ENCODE data around the gene BUB3. TPM values are rescaled to one million over a fixed set of nuclear protein-coding genes. Genes with fewer than 3 reads are reported as not detected.

The BUB3 gene
- total and polyA plus RNA-seq, 2 of the 13 experiments (the other 11 are each of a cell fraction or from before 2014, with no cell fraction given): 174 to 188 TPM

- Histone ChIP-seq H3K9me3 (ENCODE audit: low read length) (no peaks in the 10 kb centered on the region), H3K9ac (ENCODE audit: insufficient read depth, low read depth, low read length) (no peak overlapping the region), H3K4me1 (ENCODE audit: insufficient read depth, low read length) (peaks cover 16% of the 10 kb centered on the region), H3K27me3 (ENCODE audit: control insufficient read depth in 1 of 2, insufficient read depth in 2 of 2, low read length in 2 of 2) (peaks cover 0 to 1% of the 10 kb centered on the region in 2 experiments; a peak in 3 of 5 replicates), H3K79me2 (ENCODE audit: insufficient read depth, low read length) (no peaks in the 10 kb centered on the region), H3K4me2 (ENCODE audit: low read depth, low read length) (peak overlapping the region; percentile 16; the same call in 1 of the 2 replicates), H4K20me1 (ENCODE audit: insufficient read depth, low read length) (no peaks in the 10 kb centered on the region), H3K27ac (ENCODE audit: extremely low read length, insufficient read depth, low read length) (no peak overlapping the region), H2AFZ (ENCODE audit: low read length) (no peak overlapping the region), H3K4me3 (replicated peaks in 1 of 3; ENCODE audit: insufficient read depth in 1 of 3, low read depth in 2 of 3, low read length in 3 of 3) (peak overlapping the region in 1 of 3 experiments; percentile 10; a peak in 1 of 6 replicates), H3K36me3 (replicated peaks in 1 of 2; ENCODE audit: control insufficient read depth in 1 of 2, insufficient read depth in 2 of 2, low read length in 2 of 2) (no peaks in the 10 kb centered on the region)
- BruUV-seq (replicated peaks): no TSS peak
- TF ChIP-seq SALL1 (CRISPR knock-in tag; IDR thresholded peaks at IDR 0.05) (peak; percentile 38; the same call in 1 of the 2 replicates), ZNF256 (CRISPR knock-in tag; conservative IDR thresholded peaks at IDR 0.05) (no peak), HNRNPH1 (optimal IDR thresholded peaks at IDR 0.05; ENCODE audit: low read depth, low read length) (no peak), NR2F1 (CRISPR knock-in tag; IDR thresholded peaks at IDR 0.05) (no peak), ZNF687 (CRISPR knock-in tag; IDR thresholded peaks at IDR 0.05) (peak; percentile 37), TCF7 (IDR thresholded peaks at IDR 0.05; ENCODE audit: low read depth) (peak; percentile 26; the same call in 1 of the 2 replicates), GPN1 (CRISPR knock-in tag; IDR thresholded peaks at IDR 0.05; ENCODE audit: borderline replicate concordance) (no peak), SMARCC2 (IDR thresholded peaks at IDR 0.05) (no peak), HNF4A (CRISPR knock-in tag; IDR thresholded peaks at IDR 0.05) (0 out of 2 replicates have a peak, but pooled peaks have one; percentile 15), ZFX (CRISPR knock-in tag; IDR thresholded peaks at IDR 0.05; ENCODE audit: low read depth) (0 out of 2 replicates have a peak, but pooled peaks have one; percentile 15), RXRB (CRISPR knock-in tag; IDR thresholded peaks at IDR 0.05; ENCODE audit: borderline replicate concordance) (0 out of 2 replicates have a peak, but pooled peaks have one; percentile 13), RARA (CRISPR knock-in tag; IDR thresholded peaks at IDR 0.05) (peak; percentile 69), MED1 (CRISPR knock-in tag; IDR thresholded peaks at IDR 0.05) (0 out of 2 replicates have a peak, but pooled peaks have one; percentile 15), RXRA (CRISPR knock-in tag; IDR thresholded peaks at IDR 0.05) (0 out of 2 replicates have a peak, but pooled peaks have one; percentile 26), ESRRA (CRISPR knock-in tag; IDR thresholded peaks at IDR 0.05; ENCODE audit: low read depth) (peak; percentile 89)
- intact Hi-C loops (cut with micrococcal nuclease; ENCODE audit: unreplicated experiment): no loop called here
- ATAC-seq: peak; percentile 94
- FAIRE-seq: no peak
- WGBS (ENCODE audit: low lambda C conversion rate): 28% methylated on average over 3 of the region's 8 CpGs
- ChIA-PET POLR2A (no interaction called here), CTCF (ENCODE audit: low intra/inter-chr PET ratio, low total read pairs) (no interaction called here)
- DNase-seq (ENCODE audit: low spot score): peak; percentile 15
- in situ Hi-C loops (cut with HindIII; ENCODE audit: extremely low pct_ligation_motif_present, low pct_unique_long_range_greater_than_20kb): no loop called here
Observed at GRCh38 chr10:123119081-123119480, 35.1 kb upstream of the BUB3 start.

Data from HepG2 (cell line).